GM18873 (cell line): Measurements from ENCODE around the gene IDH3A.

Experiments
- ATAC-seq: cut with Tn5 transposase; IDR thresholded peaks from one replicate; pipeline ENCODE4 v1.9.1; 2021; ENCODE audit warnings: mild to moderate bottlenecking, moderate library complexity, moderate number of reproducible peaks; ENCODE audit not compliant: unreplicated experiment, low FRiP score

The IDH3A gene

DNA sequence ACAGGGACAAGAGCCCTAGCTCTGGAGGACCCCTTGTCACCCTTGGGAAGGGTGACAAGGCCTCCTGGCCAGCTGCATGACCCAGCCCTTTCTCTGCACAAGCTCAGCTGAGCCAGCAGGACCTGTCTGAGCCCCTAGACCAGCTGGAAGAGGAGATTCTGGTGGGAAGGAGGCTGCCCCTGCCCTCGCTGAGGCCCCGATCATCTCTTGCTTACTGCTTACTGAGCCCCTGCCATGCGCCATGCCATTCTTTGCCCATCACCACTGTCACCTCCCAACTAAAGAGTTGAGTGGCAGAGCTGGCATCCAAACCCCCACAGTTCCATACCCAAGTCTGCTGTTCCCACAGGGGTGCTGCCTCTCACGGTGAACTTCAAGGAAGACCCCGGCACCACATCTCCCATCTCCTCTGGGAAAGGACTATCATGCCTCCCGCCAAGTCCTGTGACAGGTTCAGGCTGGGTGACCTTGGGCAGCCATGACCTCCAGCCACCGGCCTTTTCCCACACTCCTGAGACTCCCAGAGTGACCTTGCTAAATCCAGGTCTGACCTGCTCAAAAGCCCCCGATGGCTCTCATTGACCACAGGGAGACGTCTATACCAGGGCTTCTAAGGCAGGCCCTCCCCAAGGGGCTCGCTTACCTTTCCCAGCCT lies 51.2 kb downstream of the IDH3A start:
- no peak for ATAC-seq

DNA sequence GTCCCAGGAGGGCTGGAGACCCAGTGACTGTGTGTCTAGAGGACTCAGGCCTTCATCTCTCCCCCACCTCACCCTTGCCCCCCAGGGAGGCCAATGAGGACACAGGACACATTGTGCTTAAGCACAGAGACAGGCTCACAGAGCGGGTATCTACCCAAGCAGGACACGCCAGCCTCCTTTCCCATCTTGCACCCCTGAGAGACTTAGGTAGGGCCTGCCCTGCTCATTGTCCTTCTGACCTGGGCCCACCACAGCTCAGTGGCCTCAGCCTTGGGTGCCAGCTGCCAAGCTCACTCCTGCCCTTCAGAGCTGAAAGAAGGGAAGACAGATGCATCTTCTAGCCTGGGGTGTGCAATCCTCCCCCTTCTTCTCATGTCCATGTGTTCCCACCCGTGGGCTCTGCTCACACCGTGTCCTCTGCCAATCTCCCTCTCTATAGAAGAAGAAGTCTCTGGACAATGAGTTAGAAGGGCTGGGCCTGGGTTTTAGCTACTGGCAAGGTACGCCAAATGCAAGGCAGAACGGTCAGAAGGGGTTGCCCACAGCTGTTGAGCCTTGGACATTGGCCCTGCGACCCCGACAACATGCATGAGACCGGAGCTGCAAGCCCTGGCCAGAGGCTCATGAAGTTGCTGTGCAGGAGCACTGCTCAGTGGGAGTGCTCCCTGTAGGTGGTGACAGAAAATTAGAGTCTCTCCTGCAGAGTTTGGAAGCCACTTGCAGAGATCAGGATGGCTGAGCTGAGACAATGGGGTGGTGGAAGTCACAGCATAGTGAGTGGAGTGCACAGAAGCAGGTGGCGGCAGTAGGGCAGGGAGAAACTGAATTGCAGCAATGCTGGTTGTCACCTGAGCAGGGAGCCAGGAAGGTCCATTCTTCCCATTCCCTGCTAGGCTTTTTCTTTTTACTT lies 52.4 kb downstream of the IDH3A start:
- no peak for ATAC-seq

DNA sequence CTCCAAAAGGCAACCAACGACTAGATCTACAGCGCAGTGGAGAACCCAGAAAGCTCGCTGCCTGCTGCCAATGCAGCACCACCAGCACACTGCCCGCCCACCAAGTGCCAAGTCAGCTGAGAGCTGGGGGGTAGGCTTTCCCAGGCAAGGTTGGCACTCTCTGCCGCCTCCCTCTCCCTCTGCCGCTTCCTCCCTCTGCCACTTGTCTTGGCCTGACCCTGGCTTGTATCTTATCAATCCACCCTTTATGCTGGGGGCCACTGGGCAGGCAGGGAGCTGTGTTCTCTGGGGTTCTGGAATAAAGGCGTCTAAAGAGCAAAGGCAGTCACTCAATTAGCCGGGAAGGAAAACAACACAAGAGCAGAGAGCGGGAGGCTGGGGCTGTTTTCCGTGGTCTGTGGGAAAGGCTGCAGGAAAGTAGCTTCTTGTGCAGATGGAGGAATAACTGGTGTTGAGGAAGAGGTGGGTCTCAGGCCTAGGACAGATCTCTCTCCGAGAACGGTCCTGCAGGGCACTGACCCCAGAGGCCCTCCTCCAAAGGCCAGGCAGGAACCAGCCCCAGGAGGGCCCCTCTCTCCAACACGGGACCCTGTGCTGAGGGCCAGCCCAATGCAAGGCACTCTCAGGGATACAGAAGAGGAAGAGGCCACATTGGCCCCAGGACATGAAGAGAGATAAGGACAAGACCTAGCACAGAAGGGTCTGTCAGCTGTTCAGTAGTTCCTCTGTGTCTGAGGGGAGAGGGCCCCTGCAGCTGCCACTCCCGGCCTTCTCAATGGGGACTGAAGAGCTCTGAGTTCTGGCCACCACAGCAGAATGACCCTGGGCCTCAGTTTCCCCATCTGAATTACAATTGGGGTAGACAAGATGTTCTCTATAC lies 54.4 kb downstream of the IDH3A start:
- ATAC-seq, result no peak

DNA sequence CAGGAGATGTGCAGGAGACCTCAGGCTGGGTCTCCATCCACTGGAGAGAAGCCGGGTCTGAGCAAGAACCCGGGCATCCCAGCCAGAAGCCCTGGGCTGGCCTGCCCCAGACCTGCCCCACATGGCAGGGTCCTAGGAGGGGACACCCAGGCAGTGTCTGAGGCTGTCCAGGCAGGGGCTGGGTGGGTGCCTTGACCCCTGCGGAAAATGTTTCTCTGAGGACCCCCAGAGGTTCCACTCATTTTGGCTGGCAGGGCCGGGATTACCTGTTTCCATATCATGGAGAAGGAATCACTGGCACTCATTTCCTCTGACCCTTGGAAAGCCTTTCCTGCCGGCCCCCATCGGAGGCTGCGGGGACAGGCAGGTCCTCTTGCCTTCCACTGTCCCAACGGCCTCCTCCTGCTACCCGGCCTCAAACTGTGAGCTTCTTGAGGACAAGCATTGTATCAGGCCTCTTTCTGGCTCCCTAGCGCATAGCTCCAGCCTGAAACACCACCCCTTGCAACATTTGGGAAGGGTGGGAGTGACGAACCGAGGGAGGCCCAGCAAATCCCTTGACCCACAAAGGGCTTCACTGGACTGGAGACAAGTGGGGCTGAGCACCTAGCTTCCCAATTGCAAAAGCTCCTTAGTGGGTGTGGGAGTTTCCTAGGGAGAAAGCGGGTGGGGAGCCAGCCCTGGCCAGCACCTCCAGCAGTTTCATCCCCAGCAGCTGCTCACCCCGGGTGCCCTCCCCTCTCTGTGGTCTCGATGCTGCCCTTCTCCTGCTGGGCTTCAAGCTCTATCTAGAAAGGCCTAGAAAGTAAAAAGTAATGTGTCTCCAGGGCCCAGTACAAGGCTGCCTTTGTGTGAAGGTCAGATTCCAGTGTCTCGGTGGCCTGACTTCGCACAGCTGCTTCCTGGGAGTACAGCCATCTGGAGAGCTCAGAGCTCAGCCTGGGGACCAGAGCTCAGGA lies 55.5 kb downstream of the IDH3A start:
- ATAC-seq, result no peak

- ATAC-seq, result no peak
Observed at GRCh38 chr15:78205337-78205736, 56.2 kb downstream of the IDH3A start.

DNA sequence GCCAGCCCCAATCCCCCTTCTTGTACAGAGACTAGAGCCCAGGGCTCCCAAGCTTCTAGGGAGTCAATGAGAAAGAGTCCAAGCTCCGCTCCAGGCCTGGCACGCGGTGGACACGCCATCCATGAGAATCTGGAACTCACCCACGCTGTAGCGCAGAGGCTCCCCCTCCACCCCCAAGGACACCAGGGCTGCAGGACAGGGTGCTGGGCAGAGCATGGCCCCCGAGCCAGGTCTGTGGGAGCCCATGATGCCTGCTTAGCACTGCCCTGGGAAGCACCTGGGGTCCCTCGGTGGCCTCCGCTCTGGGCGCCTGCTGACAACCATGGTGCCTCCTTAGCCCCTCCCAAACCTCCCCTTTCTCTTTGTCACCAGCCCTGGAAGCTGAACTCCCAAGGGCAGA lies 56.7 kb downstream of the IDH3A start:
- no peak for ATAC-seq

GRCh38 chr15:78206326-78207109 lies 57.4 kb downstream of the IDH3A start:
- no peak for ATAC-seq

- no peak for ATAC-seq
Observed at GRCh38 chr15:78207110-78207458, 57.9 kb downstream of the IDH3A start.

GRCh38 chr15:78207641-78208340 lies 58.6 kb downstream of the IDH3A start:
- ATAC-seq, result no peak

DNA sequence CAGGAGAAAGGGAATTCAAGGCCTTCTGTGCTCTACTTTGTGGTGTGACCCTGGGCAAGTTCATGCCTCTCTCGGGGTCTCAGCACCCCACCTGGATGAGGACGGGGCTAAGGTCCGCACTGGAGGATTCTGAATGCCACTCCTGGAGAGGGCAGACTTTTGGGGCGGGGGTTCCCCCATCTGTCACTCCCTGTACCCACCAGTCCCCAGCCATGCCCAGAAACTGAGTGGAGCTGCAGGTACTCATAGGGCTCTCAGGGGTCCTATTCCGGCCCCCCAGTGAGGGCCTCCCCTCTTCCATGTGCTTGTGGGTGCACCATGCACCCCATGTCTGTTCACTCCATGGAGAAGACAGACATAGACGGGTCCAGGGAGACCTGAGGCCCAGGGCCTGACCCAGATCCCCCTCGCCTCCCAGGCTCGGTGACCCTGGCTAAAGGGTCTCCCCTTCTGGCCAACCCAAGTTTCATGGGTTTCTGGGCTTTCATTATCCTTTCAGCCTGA lies 59.2 kb downstream of the IDH3A start:
- no peak for ATAC-seq

DNA sequence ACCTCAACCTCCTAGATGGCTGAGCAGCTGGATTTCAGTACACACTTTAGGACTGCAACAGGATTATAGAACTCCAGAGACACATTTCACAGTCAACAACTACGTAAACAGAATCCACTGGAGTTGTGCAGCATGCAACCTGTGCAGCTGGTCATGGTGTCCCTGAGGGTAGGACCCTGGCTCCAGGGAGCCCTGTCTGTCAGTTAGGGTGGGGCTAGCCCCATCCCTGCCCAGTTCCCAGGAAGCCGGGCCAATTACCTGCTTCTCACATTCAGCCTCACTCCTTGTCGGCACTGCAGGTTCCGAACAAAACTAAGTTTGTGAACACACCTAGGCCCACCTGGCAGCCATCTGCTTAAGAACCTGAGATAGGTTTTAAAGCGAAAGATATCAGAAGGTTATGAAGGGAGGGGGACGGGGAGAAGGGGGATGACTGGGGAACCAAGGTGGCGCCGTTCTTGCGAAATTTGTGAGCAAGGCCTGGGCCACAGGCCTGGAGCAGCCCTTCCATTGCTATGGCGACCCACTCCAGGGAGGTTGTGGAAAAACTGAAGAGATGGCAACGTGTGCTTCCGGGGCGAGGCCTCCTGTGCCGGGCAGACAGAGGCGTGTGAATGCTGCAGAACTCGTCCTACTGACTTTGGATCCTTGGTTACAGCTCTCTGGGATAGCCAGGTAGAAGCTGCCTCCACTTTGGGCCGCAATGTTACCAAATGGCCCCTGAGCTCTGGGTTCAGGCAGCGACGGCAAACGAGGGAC lies 59.9 kb downstream of the IDH3A start:
- no peak for ATAC-seq

DNA sequence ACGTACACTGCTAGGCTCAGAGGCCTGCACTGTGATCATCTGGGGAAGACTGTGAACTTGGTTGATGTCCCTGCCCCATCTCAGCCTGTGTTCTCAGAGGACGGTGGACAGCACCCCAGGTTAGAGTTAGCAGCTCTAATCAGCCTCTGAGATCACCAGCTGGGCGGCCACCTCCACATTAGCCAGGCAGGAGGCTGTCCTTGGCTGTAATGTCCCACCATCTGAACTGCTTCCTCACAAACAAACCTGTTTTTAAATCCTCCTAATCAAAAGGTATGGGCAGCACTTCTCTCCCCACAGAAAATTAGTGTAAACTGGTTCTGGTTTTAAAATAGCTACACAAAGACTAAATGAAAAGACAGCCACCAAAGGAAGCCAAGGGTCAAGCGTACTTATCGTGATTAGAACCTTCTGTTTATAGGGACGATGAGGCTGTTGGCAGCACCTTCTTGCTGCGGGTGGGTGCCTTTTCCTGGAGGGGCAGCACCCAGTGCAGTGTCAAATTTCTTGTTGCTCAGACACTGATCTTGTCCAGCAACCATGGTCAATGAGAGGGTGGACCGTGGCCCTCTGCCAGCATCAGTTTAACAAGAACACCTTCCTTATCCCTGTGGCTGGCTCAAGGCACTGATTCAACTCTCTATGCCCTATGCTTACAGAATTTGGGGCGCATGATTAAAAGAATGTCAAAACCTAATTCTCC lies 60.6 kb downstream of the IDH3A start:
- ATAC-seq, result no peak

- no peak for ATAC-seq
Observed at GRCh38 chr15:78210349-78210717, 61.2 kb downstream of the IDH3A start.

DNA sequence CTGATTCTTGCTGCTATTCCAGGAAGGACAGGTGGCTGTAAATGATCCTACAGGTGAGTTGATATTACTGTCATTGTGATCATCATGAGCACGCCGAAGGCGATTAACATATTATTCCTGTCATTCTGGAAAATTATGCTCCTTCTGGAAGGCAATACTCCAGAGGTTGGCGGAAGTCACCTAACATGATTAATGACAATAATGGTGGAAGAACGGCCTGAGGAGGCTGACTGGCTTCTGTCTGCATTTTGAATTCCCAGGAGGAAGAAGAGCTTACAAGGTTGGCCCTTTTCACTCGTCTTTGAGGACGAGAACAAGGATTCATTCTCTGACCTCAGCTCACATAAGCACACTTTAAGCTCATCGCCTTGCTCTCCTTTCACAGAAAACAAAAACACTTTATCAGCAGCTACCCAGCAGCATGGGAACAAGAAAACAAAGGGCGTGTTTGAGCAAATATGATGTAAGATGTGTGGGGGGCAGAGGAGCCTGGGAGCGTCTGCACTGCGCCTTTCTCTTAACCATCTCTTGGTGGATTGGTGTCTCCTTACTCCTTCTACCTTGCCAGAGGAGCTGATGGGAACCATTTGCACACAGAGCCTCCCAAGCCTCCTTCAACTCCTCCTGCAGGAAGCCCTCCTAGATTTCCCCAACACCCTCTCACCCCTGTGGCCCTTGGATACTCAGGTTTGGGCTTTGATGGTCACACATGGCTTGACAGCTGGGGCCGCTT lies 62.2 kb downstream of the IDH3A start:
- no peak for ATAC-seq

DNA sequence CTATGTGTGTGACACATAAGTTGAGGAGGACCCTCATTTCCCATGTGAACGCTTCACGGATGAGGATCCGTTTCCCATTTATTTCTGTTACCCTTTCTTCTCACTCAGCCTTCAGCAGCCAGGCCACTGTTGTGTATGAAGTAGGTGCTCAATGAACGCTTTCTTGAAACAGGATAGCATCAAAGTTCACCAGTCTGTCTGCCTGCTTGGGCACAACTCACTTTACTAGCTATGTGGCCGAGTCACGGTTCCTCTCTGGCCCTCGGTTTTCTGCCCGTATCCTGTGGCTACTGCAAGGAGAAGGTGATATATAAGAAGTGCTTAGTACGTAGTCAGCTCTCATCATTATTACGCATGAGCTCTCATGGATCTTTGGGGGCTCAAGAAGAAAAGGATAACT lies 62.8 kb downstream of the IDH3A start:
- no peak for ATAC-seq
